Measurements from ENCODE around the gene CACNA1C. TPM values are rescaled to one million over a fixed set of nuclear protein-coding genes. Genes with fewer than 3 reads are reported as not detected.

The CACNA1C gene
- total RNA-seq, 1 experiment from 2014 or later: 1.1 TPM

GRCh38 chr12:2288471-2288870, 235.7 kb downstream of the CACNA1C start:
- Histone ChIP-seq H2BK120ac (ENCODE audit: low read depth, low read length, poor library complexity, severe bottlenecking) (no peak overlapping the region), H2BK20ac (ENCODE audit: low read depth, low read length, poor library complexity, severe bottlenecking) (no peak overlapping the region), H4K5ac (ENCODE audit: insufficient read length, low read depth, low read length) (no peak overlapping the region), H3K79me1 (ENCODE audit: insufficient read depth, low read depth, low read length, poor library complexity, severe bottlenecking) (no peaks in the 10 kb centered on the region), H3K4me2 (ENCODE audit: insufficient read depth, insufficient read length, low read length) (no peak overlapping the region), H3K9me3 (ENCODE audit: control insufficient read depth, low read depth, low read length) (no peaks in the 10 kb centered on the region), H3T11ph (ENCODE audit: low read length) (no peak overlapping the region), H3K4ac (ENCODE audit: low read depth, low read length) (no peak overlapping the region), H2AK5ac (ENCODE audit: insufficient read length, low read length) (no peak overlapping the region), H3K79me2 (ENCODE audit: insufficient read depth, low read length) (no peaks in the 10 kb centered on the region), H3K18ac (ENCODE audit: insufficient read length, low read depth, low read length) (no peak overlapping the region), H3K9ac (ENCODE audit: extremely low read depth, insufficient read length, low read length) (no peak overlapping the region), H3K23ac (ENCODE audit: insufficient read length, low read depth, low read length) (no peak overlapping the region), H3K4me1 (ENCODE audit: insufficient read depth, low read length) (peaks cover 2% of the 10 kb centered on the region; the same call in 1 of the 2 replicates), H4K20me1 (ENCODE audit: control insufficient read depth, insufficient read depth, insufficient read length) (no peaks in the 10 kb centered on the region), H3K27me3 (ENCODE audit: insufficient read depth, low read length) (no peaks in the 10 kb centered on the region), H4K8ac (replicated peaks; ENCODE audit: insufficient read length, low read depth, low read length) (no peak overlapping the region), H3K23me2 (ENCODE audit: insufficient read length, low read depth, low read length, poor library complexity, severe bottlenecking) (no peaks in the 10 kb centered on the region), H2BK5ac (ENCODE audit: insufficient read length, low read length) (no peak overlapping the region), H3K14ac (ENCODE audit: insufficient read depth, low read length) (no peak overlapping the region), H3K27ac (ENCODE audit: insufficient read length, low read depth, low read length) (no peak overlapping the region), H4K91ac (ENCODE audit: insufficient read length, low read depth, low read length) (no peak overlapping the region), H2AFZ (ENCODE audit: low read length) (no peak overlapping the region), H2BK12ac (ENCODE audit: insufficient read length, low read depth, low read length) (no peak overlapping the region), H3K56ac (ENCODE audit: insufficient read length, low read depth, low read length) (no peak overlapping the region), H2BK15ac (ENCODE audit: low read depth, low read length) (no peak overlapping the region)
- no peak for TF ChIP-seq CTCF (conservative IDR thresholded peaks at IDR 0.05)
- Mint-ChIP-seq H3K9me3 (no peaks in the 10 kb centered on the region), H3K36me3 (ENCODE audit: insufficient read depth in 1 of 3, low read depth in 3 of 3) (no peaks in the 10 kb centered on the region), H3K27ac (no peak overlapping the region; a peak in 1 of 7 replicates), H3K27me3 (ENCODE audit: low read depth) (peaks cover 4% of the 10 kb centered on the region; the same call in 1 of the 2 replicates), H3K4me3 (no peak overlapping the region), H3K4me1 (peaks cover 60 to 69% of the 10 kb centered on the region in 2 experiments)
- DNase-seq: no peak
- no CpG with 5 or more reads among the region's 4 CpGs for WGBS (ENCODE audit: extremely low coverage, insufficient read length, low lambda C conversion rate)

All from H9 (cell line).